ENCODE data around the gene LRRC36.

The LRRC36 gene

DNA sequence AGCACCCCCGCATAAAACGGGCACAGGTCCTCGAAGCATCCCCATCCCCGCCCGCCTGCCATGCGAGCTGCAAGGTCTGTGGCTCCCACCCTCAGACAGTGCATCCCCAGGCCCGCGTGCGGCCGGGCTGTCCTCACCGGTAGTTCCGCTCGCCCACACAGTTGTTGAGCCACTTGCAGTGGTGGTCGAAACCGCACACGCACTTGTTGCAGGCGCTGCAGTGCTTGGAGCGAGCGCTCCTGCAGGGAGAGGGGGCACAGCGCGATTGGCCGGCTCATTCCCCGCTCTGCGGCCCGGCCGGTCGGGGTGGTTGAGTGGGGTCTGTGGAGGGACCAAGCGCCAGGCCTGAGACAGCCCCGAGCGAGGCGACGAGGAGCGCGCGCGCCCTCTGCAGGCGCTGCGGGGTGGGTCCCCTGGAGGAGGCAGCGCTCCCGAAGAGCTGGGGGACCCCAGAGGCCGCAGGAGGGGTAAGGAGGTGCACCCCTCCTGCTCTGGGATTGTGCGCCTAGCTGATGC lies 72.7 kb downstream of the LRRC36 start:
- H3K4me3 ChIP-seq (ENCODE audit: low read depth, low read length): no peak overlapping the region
- H3K9me3 ChIP-seq (ENCODE audit: control insufficient read depth, insufficient read depth, low read depth, low read length): no peaks in the 10 kb centered on the region
- peaks cover 8% of the 10 kb centered on the region for H3K4me1 ChIP-seq (ENCODE audit: control insufficient read depth, insufficient read depth, low read length)
- TF ChIP-seq SCRT2 (tag by site-specific recombination; IDR thresholded peaks at IDR 0.05) (peak; percentile 73), ZNF560 (tag by site-specific recombination; IDR thresholded peaks at IDR 0.05; ENCODE audit: borderline replicate concordance) (no peak)
- H3K36me3 ChIP-seq (ENCODE audit: control insufficient read depth in 2 of 2, insufficient read depth in 1 of 2, low read length in 2 of 2): no peaks in the 10 kb centered on the region
- H3K27ac ChIP-seq (ENCODE audit: extremely low read depth, low read depth, low read length): no peak overlapping the region
- ChIA-PET POLR2A (no interaction called here), CTCF (interaction anchor here (0.7 to 1.3 kb wide), 4 partner anchors 66 to 121 kb away, joined by 3 to 5 read pairs (median 3); partner anchors contain the start of genes KCTD19 and LRRC36)

DNA sequence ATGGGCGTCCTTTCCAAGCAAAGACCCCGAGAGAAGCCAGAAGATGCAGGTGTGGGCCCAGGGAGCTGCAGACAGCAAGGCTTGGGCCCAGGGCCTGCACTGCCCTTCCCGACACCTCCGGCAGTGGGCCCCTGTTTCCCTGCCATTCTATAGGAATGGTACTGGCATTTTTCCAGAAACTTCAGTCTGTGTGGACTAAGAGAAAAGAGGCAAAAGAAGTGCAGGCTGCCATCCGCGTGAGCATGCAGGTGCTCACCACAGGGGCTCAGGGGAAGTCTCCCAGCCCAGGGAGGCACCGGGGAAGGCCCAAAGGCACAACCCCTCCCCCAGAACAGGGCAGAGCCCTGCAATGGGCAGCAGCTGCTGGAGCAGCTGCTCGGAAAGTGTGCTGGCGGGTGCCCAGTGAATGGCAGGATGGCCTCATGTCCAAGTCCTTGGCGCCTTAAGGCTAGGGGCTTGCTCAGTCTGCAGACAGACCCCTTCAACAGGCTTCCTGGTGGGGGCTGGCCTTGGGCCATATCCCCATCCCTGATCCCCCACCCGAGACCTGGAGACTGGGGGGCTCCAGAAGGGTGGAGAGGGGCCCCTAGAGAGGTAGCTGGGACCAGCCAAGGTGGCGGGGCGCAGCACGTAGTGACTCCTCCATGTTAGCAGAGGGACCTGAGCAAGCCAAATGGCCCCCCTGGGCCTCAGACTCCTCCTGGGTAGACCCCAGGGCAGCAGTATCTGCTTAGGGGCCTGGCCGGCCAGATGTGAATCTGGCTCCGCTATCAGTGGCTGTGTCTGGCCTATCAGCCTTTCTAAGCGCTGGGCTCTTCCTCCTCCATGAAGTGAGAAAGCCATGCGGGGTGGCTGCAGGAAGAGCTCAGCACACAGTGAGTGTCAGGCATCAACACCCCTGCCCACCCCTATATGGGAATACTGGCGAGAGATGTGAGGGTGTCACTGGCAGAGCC lies 73.4 kb downstream of the LRRC36 start:
- no peak overlapping the region for H3K4me3 ChIP-seq (ENCODE audit: low read depth, low read length)
- POLR2A ChIA-PET: no interaction called here
- CTCF ChIA-PET: interaction anchor here (0.6 to 1.3 kb wide), 5 partner anchors 12 to 121 kb away, joined by 3 to 5 read pairs (median 3); partner anchors contain the start of genes KCTD19 and LRRC36
- H3K36me3 ChIP-seq (ENCODE audit: control insufficient read depth in 2 of 2, insufficient read depth in 1 of 2, low read length in 2 of 2): no peaks in the 10 kb centered on the region
- TF ChIP-seq ZXDB (tag by site-specific recombination; IDR thresholded peaks at IDR 0.05) (no peak), ZFP69B (tag by site-specific recombination; IDR thresholded peaks at IDR 0.05) (0 out of 2 replicates have a peak, but pooled peaks have one; percentile 16), ZNF670 (tag by site-specific recombination; IDR thresholded peaks at IDR 0.05; ENCODE audit: low read depth) (no peak), ZNF530 (tag by site-specific recombination; IDR thresholded peaks at IDR 0.05; ENCODE audit: low read depth) (no peak)
- TF ChIP-seq, protein P1, sequence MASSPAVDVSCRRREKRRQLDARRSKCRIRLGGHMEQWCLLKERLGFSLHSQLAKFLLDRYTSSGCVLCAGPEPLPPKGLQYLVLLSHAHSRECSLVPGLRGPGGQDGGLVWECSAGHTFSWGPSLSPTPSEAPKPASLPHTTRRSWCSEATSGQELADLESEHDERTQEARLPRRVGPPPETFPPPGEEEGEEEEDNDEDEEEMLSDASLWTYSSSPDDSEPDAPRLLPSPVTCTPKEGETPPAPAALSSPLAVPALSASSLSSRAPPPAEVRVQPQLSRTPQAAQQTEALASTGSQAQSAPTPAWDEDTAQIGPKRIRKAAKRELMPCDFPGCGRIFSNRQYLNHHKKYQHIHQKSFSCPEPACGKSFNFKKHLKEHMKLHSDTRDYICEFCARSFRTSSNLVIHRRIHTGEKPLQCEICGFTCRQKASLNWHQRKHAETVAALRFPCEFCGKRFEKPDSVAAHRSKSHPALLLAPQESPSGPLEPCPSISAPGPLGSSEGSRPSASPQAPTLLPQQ (tag by site-specific recombination; IDR thresholded peaks at IDR 0.05): peak; percentile 72; the same call in 1 of the 2 replicates
- TF ChIP-seq, protein P2, sequence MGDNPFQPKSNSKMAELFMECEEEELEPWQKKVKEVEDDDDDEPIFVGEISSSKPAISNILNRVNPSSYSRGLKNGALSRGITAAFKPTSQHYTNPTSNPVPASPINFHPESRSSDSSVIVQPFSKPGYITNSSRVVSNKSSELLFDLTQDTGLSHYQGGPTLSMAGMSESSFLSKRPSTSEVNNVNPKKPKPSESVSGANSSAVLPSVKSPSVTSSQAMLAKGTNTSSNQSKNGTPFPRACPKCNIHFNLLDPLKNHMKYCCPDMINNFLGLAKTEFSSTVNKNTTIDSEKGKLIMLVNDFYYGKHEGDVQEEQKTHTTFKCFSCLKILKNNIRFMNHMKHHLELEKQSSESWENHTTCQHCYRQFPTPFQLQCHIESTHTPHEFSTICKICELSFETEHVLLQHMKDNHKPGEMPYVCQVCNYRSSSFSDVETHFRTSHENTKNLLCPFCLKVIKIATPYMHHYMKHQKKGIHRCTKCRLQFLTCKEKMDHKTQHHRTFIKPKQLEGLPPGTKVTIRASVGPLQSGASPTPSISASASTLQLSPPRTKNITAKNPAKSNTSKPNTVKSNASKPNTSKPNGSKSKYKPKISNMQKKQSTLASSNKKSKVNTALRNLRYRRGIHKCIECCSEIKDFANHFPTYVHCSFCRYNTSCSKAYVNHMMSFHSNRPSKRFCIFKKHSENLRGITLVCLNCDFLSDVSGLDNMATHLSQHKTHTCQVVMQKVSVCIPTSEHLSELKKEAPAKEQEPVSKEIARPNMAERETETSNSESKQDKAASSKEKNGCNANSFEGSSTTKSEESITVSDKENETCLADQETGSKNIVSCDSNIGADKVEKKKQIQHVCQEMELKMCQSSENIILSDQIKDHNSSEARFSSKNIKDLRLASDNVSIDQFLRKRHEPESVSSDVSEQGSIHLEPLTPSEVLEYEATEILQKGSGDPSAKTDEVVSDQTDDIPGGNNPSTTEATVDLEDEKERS (tag by site-specific recombination; IDR thresholded peaks at IDR 0.05): no peak
- no peak overlapping the region for H3K27ac ChIP-seq (ENCODE audit: extremely low read depth, low read depth, low read length)
- H3K9me3 ChIP-seq (ENCODE audit: control insufficient read depth, insufficient read depth, low read depth, low read length): no peaks in the 10 kb centered on the region
- H3K4me1 ChIP-seq (ENCODE audit: control insufficient read depth, insufficient read depth, low read length): peaks cover 8% of the 10 kb centered on the region

DNA sequence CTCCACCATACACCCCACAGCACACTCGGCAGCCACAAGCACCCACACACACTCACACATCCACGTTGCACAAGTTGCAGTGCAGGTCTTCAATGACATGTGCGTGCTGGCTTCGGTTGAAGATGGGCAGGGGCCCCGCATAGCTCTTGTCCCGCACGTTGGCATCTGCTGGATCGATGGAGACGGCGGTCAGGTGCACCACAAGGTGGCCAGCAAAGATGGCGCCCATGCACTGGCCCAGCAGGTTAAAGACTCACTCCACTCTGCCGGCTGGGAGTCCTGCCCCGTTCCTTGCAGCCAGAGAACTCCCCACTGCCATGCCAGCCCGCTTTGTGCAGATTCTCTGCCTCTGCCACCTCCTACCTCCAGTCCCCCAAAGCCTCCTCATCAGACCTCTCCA lies 74.3 kb downstream of the LRRC36 start:
- POLR2A ChIA-PET: no interaction called here
- TF ChIP-seq ZNF514 (tag by site-specific recombination; IDR thresholded peaks at IDR 0.05) (no peak), REPIN1 (tag by site-specific recombination; IDR thresholded peaks at IDR 0.05; ENCODE audit: low read depth) (no peak), ZBTB26 (tag by site-specific recombination; optimal IDR thresholded peaks at IDR 0.05) (no peak), ZNF335 (tag by site-specific recombination; conservative IDR thresholded peaks at IDR 0.05) (no peak), BCL11B (tag by site-specific recombination; IDR thresholded peaks at IDR 0.05; ENCODE audit: low read depth) (no peak), HOXD13 (CRISPR knock-in tag; IDR thresholded peaks at IDR 0.05; ENCODE audit: borderline replicate concordance) (no peak)
- TF ChIP-seq, protein P2 (tag by site-specific recombination; IDR thresholded peaks at IDR 0.05): no peak
- TF ChIP-seq, protein P3, sequence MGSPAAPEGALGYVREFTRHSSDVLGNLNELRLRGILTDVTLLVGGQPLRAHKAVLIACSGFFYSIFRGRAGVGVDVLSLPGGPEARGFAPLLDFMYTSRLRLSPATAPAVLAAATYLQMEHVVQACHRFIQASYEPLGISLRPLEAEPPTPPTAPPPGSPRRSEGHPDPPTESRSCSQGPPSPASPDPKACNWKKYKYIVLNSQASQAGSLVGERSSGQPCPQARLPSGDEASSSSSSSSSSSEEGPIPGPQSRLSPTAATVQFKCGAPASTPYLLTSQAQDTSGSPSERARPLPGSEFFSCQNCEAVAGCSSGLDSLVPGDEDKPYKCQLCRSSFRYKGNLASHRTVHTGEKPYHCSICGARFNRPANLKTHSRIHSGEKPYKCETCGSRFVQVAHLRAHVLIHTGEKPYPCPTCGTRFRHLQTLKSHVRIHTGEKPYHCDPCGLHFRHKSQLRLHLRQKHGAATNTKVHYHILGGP (tag by site-specific recombination; IDR thresholded peaks at IDR 0.05): no peak
- H3K4me1 ChIP-seq (ENCODE audit: control insufficient read depth, insufficient read depth, low read length): peaks cover 7% of the 10 kb centered on the region
- no peaks in the 10 kb centered on the region for H3K36me3 ChIP-seq (ENCODE audit: control insufficient read depth in 2 of 2, insufficient read depth in 1 of 2, low read length in 2 of 2)
- no peak overlapping the region for H3K27ac ChIP-seq (ENCODE audit: extremely low read depth, low read depth, low read length)
- no peaks in the 10 kb centered on the region for H3K9me3 ChIP-seq (ENCODE audit: control insufficient read depth, insufficient read depth, low read depth, low read length)
- CTCF ChIA-PET: interaction anchor here (0.6 to 1.8 kb wide), 2 partner anchors 13 to 27 kb away, joined by 3 to 7 read pairs; no protein-coding TSS in a partner anchor
- no peak overlapping the region for H3K4me3 ChIP-seq (ENCODE audit: low read depth, low read length)
